GM12801 (cell line): Measurements from ENCODE around the gene INTS11.

Source experiments
- TF ChIP-seq, protein P1 (sequence below): IDR thresholded peaks from one replicate; pipeline ENCODE4 v1.5.1; 2011; ENCODE audit warnings: control low read depth; ENCODE audit not compliant: insufficient read length; ENCODE audit errors: extremely low read depth

Gene INTS11

DNA sequence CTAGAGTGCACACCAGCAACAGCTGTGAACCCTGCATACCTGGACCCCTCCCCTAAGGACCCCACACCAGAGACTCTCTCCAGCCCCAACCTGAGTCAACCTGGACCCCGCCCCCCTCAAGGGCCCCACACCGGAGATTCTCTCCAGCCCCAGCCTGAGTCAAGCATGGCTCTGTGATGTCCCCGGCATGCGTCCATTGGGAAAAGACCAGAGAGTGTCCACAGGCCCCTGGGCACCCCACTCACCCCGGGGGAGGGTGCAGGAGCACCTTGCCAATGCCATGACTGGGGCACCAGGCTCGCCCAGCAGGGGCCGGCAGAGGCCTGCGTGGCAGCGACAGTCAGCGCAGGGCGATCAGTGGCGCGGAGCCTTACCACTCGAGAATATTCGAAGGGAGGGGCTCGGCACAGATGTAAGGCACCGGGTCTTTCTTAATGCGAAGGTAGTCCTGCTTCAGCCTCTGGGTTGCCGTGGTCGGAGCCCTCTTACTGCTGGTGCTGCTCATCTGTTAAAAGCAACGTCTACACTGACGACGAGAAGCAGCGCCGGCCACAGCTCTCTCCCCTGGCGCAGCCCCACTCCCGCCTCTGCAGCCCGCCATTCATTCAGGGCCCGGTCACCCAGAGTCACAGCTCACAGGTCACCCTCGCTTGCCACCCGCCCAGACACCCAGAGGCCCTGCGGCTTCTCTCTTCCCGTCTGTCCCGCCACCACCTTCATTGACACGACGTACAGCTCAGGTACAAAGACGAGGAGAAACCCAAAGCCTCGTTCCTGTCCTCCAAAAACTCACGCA is 56.8 kb downstream of the INTS11 start:
- TF ChIP-seq, protein P1, sequence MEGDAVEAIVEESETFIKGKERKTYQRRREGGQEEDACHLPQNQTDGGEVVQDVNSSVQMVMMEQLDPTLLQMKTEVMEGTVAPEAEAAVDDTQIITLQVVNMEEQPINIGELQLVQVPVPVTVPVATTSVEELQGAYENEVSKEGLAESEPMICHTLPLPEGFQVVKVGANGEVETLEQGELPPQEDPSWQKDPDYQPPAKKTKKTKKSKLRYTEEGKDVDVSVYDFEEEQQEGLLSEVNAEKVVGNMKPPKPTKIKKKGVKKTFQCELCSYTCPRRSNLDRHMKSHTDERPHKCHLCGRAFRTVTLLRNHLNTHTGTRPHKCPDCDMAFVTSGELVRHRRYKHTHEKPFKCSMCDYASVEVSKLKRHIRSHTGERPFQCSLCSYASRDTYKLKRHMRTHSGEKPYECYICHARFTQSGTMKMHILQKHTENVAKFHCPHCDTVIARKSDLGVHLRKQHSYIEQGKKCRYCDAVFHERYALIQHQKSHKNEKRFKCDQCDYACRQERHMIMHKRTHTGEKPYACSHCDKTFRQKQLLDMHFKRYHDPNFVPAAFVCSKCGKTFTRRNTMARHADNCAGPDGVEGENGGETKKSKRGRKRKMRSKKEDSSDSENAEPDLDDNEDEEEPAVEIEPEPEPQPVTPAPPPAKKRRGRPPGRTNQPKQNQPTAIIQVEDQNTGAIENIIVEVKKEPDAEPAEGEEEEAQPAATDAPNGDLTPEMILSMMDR = no peak

DNA sequence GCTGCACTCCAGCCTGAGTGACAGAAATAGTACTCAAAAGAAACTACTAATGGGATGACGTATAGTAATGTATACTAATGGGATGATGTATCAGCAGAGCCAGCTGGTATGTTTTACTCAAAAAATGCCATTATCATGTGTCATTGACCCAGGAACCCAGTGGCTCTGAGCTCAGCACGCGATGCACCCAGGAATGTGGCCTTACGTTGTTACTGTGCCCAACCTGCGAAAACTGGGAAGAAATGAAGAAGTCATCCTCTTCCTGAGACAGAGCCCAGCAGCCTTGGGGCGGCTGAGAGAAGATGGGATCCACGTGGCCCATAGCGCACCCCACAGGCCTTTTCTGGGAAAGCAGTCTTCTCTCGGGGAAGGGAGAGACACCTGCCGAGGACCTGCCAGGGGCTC is 59.6 kb downstream of the INTS11 start:
- TF ChIP-seq, protein P1 = no peak

DNA sequence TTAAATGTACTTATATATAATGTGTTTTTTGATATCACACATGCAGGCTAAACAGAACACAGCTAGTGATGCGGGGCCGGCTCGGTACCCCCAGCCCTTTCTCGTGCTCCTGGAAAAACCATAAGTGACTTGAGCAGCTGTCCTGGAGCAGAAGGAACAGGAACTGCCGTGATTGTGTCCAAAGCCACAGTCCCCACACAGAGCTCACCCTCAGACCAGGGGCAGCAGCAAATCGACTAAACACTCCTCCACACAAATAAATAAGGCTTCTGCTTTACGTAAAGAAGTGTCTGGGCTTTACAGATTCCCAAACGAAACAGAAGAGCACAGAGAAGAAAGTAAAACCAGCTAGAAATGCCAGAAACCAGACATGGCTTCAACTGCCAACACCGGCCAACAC is 60.4 kb downstream of the INTS11 start:
- TF ChIP-seq, protein P1 = no peak

DNA sequence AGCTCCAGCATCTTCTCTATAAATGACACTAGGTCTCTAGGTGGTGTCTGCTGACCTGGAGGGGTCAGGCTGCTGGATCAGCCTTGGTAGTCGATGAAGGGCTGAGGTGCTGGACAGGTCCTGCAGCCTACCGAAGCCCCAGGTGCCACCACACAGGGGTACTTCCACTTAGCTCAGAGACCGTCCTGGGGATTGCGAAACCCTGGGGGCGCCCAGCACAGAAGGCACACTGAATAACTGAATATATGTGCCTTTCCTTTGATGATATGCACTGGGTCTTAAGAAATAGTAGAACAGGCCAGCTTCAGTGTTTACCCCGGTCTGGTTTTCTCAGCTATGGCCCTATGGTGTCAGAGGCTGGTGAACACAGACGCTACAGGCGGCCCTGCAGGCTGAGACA is 61.7 kb downstream of the INTS11 start:
- TF ChIP-seq, protein P1 = no peak

DNA sequence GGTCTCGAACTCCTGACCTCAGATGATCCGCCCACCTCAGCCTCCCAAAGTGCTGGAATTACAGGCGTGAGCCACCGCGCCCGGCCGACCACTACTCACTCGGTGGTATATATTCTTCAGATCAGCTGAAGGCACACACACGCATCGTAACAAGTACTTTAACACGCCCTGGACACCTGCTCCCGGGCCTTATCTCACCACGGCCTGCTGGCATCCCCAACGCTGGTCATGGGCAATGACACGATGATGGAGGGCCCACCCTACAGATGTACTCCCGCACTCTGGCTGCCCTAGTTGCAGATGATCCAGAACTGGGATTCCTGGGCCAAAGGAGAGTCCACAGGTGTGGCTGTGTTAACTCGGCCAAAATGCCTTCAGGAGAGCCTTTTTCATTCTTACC is 62.4 kb downstream of the INTS11 start:
- TF ChIP-seq, protein P1 = no peak
